Psoas muscle (tissue), 8 donors: ENCODE results near the gene ADGRD1. TPM values are rescaled to one million over a fixed set of nuclear protein-coding genes. Genes with fewer than 3 reads are reported as not detected.
A peak's percentile ranks its signal among the peaks of the same experiment; 100 is the strongest.

ENCODE experiments used
- ATAC-seq, 4 donors: fragments of 200-7000 bp; cut with Tn5 transposase; one replicate each; pipeline ENCODE4 v1.9.1; 2020; ENCODE audit warnings: moderate library complexity in 3 of 4, mild to moderate bottlenecking in 2 of 4
- DNase-seq, 2 donors: peaks; one replicate each; pipeline ENCODE4 v3.0.0-alpha.2; 2020
- H3K27ac ChIP-seq: fragments of 200-600 bp; one replicate; pipeline ENCODE4 v1.8.0; 2022
- H3K27me3 ChIP-seq, 3 donors: fragments of 200-600 bp in 1 of 3; one replicate each; pipeline versions ENCODE4 v1.6.1 to v1.8.0; 2013 to 2022; ENCODE audit warnings: low read length in 2 of 3, mild to moderate bottlenecking in 2 of 3, moderate library complexity in 1 of 3; ENCODE audit not compliant: insufficient read depth in 3 of 3
- H3K36me3 ChIP-seq, 2 donors: fragments of 200-600 bp in 1 of 2; one replicate each; pipeline versions ENCODE4 v1.6.1 to v1.8.0; 2013 to 2022; ENCODE audit warnings: low read depth in 1 of 2, mild to moderate bottlenecking in 1 of 2, moderate library complexity in 1 of 2; ENCODE audit not compliant: insufficient read depth in 1 of 2
- H3K4me1 ChIP-seq: fragments of 200-600 bp; one replicate; pipeline ENCODE4 v1.8.0; 2022
- H3K4me3 ChIP-seq: fragments of 200-600 bp; one replicate; pipeline ENCODE4 v1.8.0; 2022; ENCODE audit warnings: mild to moderate bottlenecking
- H3K9me3 ChIP-seq: fragments of 200-600 bp; one replicate; pipeline ENCODE4 v1.8.0; 2022
- WGBS, 3 donors: extraction: QIAGEN DNeasy Blood & Tissue Kit; methylation state at CpG; one replicate each; pipeline versions ENCODE4 v1.1.6 to v1.1.7; 2013; 5-methylcytosine and 5-hydroxymethylcytosine counted together
- intact Hi-C, 2 donors: fragments of 100-400 bp; cut with DNase I; formaldehyde crosslinking; loops; one replicate each; pipeline versions ENCODE4 v1.11.0 to v1.14.2; 2022
- polyA plus RNA-seq, 3 donors: library from polyadenylated mRNA; stranded (reverse); fragments of 200-250 nt; gene quantifications; one replicate each; pipeline ENCODE4 v1.2.3, GENCODE V29; 2013
- total RNA-seq, 4 donors: library from RNA; stranded (reverse); fragmentation: NEBNext Ultra II Directional in 2 of 4; extraction: Animal tissue kit (Norgen Biotek cat#: 25700) in 2 of 4; gene quantifications; one replicate each; pipeline versions ENCODE4 v1.2.1 to v1.2.4, GENCODE V29; 2021 to 2023
- TF ChIP-seq, protein P1 (sequence below): fragments of 200-600 bp; IDR thresholded peaks from one replicate; pipeline ENCODE4 v1.8.0; 2022; ENCODE audit warnings: antibody characterized with exemption
- donor health status: healthy with polysubstance abuse.
- donor health status: DM: no; HTN: no; CAD: no; lungs with moderate emphysema.
- donor health status: Bipolar disorder and iron deficiency.
- donor health status: healthy.
- donor health status: DM: yes; HTN: yes; CAD: no.
- donor health status: DM: no; HTN: no; CAD: no.
- donor health status: DM: no; HTN: no; CAD: no.
- donor health status: DM: yes; HTN: yes; CAD: no.

ADGRD1 gene
- total and polyA plus RNA-seq, 7 donors, result 2.1 to 11.6 (median 3.6) TPM

- intact Hi-C loops, result no loop called here
- no peak overlapping the region for H3K27ac ChIP-seq
- no peaks in the 10 kb centered on the region for H3K9me3 ChIP-seq
- peak in 3 of 4 donors; percentile 53 to 61 (median 61) for ATAC-seq
- TF ChIP-seq, protein P1, sequence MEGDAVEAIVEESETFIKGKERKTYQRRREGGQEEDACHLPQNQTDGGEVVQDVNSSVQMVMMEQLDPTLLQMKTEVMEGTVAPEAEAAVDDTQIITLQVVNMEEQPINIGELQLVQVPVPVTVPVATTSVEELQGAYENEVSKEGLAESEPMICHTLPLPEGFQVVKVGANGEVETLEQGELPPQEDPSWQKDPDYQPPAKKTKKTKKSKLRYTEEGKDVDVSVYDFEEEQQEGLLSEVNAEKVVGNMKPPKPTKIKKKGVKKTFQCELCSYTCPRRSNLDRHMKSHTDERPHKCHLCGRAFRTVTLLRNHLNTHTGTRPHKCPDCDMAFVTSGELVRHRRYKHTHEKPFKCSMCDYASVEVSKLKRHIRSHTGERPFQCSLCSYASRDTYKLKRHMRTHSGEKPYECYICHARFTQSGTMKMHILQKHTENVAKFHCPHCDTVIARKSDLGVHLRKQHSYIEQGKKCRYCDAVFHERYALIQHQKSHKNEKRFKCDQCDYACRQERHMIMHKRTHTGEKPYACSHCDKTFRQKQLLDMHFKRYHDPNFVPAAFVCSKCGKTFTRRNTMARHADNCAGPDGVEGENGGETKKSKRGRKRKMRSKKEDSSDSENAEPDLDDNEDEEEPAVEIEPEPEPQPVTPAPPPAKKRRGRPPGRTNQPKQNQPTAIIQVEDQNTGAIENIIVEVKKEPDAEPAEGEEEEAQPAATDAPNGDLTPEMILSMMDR, result no peak
- no peaks in the 10 kb centered on the region for H3K4me1 ChIP-seq
- H3K36me3 ChIP-seq, result no peaks in the 10 kb centered on the region
- H3K27me3 ChIP-seq, result no peaks in the 10 kb centered on the region
- H3K4me3 ChIP-seq, result no peak overlapping the region
- 36 to 42% (median 37%) methylated on average over 26 to 31 of the region's 31 CpGs for WGBS, 3 donors
- peak; percentile 13 to 48 for DNase-seq
Observed at GRCh38 chr12:131097202-131098177, 143.8 kb downstream of the ADGRD1 start.

DNA sequence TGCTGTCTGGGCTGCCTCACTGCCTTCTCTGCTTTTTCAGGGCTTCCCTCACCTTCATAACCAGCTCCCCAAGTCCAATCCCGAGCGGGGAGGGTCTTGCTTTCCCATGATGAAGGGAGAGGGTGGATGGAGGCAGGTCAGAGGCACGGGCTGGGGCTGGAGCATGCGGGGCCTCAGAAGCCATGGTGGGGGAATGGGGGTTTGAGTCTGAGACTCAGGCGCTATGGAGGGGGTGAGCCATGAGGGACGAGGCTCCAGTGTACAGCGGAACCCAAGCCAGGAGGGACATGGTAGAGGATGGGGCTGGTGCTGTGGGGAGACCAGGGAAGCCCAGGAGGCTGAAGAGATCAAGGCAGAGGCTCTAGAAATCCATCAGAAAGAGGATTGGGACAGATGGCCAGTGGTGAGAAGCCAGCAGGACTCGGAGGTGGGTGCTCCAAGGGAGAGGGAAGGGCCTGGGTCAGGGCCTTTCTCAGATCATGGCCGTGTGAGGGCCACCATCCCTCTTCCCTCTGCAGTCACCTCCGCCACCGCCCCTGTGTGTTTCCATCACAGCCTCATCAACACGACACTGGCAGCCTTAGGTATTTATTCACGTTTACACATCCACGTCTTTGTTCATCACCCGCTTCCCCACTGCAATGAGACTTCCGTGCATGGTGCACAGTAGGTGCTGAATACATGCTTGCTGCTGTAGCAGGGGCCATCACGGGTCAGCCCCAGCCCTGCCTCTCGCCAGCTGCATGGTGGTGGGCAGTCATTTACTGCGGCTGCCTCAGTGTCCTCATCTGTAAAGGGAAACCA, 144.7 kb downstream of the ADGRD1 start:
- H3K27ac ChIP-seq, result no peak overlapping the region
- no peaks in the 10 kb centered on the region for H3K36me3 ChIP-seq

GRCh38 chr12:131100031-131100674, 146.4 kb downstream of the ADGRD1 start:
- no peak for DNase-seq
- 91 to 93% (median 91%) methylated on average over 5 of the region's 5 CpGs for WGBS, 3 donors
- TF ChIP-seq, protein P1, result no peak

More for the DNA sequence above, 144.7 kb downstream of the ADGRD1 start:
- 83 to 89% (median 86%) methylated on average over 19 of the region's 19 CpGs for WGBS, 3 donors
- TF ChIP-seq, protein P1, result no peak
- H3K4me3 ChIP-seq, result no peak overlapping the region
- H3K9me3 ChIP-seq, result no peaks in the 10 kb centered on the region
- ATAC-seq (no peak), DNase-seq (peak; percentile 1 to 14)
- no peaks in the 10 kb centered on the region for H3K4me1 ChIP-seq
- intact Hi-C loops, result no loop called here
- no peaks in the 10 kb centered on the region for H3K27me3 ChIP-seq

GRCh38 chr12:131101006-131101405, 147.3 kb downstream of the ADGRD1 start:
- intact Hi-C loops, result loop anchor here in 1 of 2 donors (10.0 kb wide), 1 partner anchor 734 kb away; no protein-coding TSS in a partner anchor
- no peak overlapping the region for H3K4me3 ChIP-seq
- no peaks in the 10 kb centered on the region for H3K36me3 ChIP-seq
- no peaks in the 10 kb centered on the region for H3K27me3 ChIP-seq
- H3K27ac ChIP-seq, result no peak overlapping the region
- TF ChIP-seq, protein P1, result no peak
- WGBS, 3 donors, result 85 to 86% (median 86%) methylated on average over 4 of the region's 4 CpGs
- DNase-seq (no peak), ATAC-seq (no peak)
- no peaks in the 10 kb centered on the region for H3K4me1 ChIP-seq
- H3K9me3 ChIP-seq, result no peaks in the 10 kb centered on the region

More at GRCh38 chr12:131100031-131100674, 146.4 kb downstream of the ADGRD1 start:
- Histone ChIP-seq H3K9me3 (no peaks in the 10 kb centered on the region), H3K36me3 (no peaks in the 10 kb centered on the region), H3K27me3 (no peaks in the 10 kb centered on the region), H3K27ac (no peak overlapping the region), H3K4me1 (no peaks in the 10 kb centered on the region), H3K4me3 (no peak overlapping the region)
- no peak for ATAC-seq
- intact Hi-C loops, result loop anchor here in 1 of 2 donors (10.0 kb wide), 1 partner anchor 735 kb away; no protein-coding TSS in a partner anchor
